HepG2 (cell line): ENCODE measurements around the gene C11orf24. TPM values are rescaled to one million over a fixed set of nuclear protein-coding genes. Genes with fewer than 3 reads are reported as not detected.

Experiments
- ATAC-seq: fragments of 200-7000 bp; cut with Tn5 transposase; 3 replicates; pipeline ENCODE4 v1.9.1; 2020; ENCODE audit warnings: mild to moderate bottlenecking, moderate library complexity
- BruUV-seq: library from RNA; stranded (reverse); fragments of 400-500 nt; replicated peaks from 2 replicates; lab custom pipeline; 2021; lab: Mats Ljungman, UMichigan
- CTCF ChIA-PET: fragments of 300-600 bp; formaldehyde crosslinking; extraction: SDS; loops from one replicate; lab custom pipeline; 2021; ENCODE audit warnings: low total read pairs, inconsistent platforms, low intra/inter-chr PET ratio; lab: Yijun Ruan, JAX
- POLR2A ChIA-PET: fragments of 350-600 bp; sonication (Branson Sonifier 250); formaldehyde crosslinking; loops from one replicate; lab custom pipeline; 2020; ENCODE audit warnings: antibody characterized with exemption, inconsistent platforms; lab: Yijun Ruan, JAX
- DNase-seq: peaks from one replicate; pipeline ENCODE4 v3.0.0-alpha.2; 2015; ENCODE audit warnings: low spot score
- FAIRE-seq: peaks from 3 replicates; lab custom pipeline; 2011; peaks lifted over from hg19 to GRCh38; lab: Jason Lieb, UNC
- H2AFZ ChIP-seq: one replicate; pipeline ENCODE4 v1.6.1; 2011; ENCODE audit warnings: low read length, inconsistent platforms
- H3K27ac ChIP-seq: fragments of 300-600 bp; 3 replicates; pipeline ENCODE4 v1.8.0; 2011; ENCODE audit warnings: mixed run types, mild to moderate bottlenecking, mixed read lengths, low read length, inconsistent platforms; ENCODE audit not compliant: insufficient read depth; ENCODE audit errors: extremely low read length
- H3K27me3 ChIP-seq, 2 experiments: fragments of 200-600 bp in 1 of 2; 2 replicates in 1 of 2; 3 replicates in 1 of 2; pipeline versions ENCODE4 v1.6.0 to v1.8.0; 2011; ENCODE audit warnings: low read length in 2 of 2, mild to moderate bottlenecking in 2 of 2, moderate library complexity in 2 of 2, inconsistent platforms in 1 of 2; ENCODE audit not compliant: insufficient read depth in 2 of 2, control insufficient read depth in 1 of 2
- H3K36me3 ChIP-seq, 2 experiments: fragments of 200-600 bp in 1 of 2; replicated peaks in 1 of 2; 2 replicates in 1 of 2; 3 replicates in 1 of 2; pipeline versions ENCODE4 v1.5.1 to v1.8.0; 2011; ENCODE audit warnings: low read length in 2 of 2, inconsistent platforms in 1 of 2; ENCODE audit not compliant: insufficient read depth in 2 of 2, control insufficient read depth in 1 of 2
- H3K4me1 ChIP-seq: 2 replicates; pipeline ENCODE4 v1.5.1; 2012; ENCODE audit warnings: low read length, inconsistent platforms; ENCODE audit not compliant: insufficient read depth
- H3K4me2 ChIP-seq: 2 replicates; pipeline ENCODE4 v1.6.0; 2011; ENCODE audit warnings: low read depth, low read length, inconsistent platforms
- H3K4me3 ChIP-seq, 3 experiments: fragments of 200-600 bp in 1 of 3; sonication (generic), shearing (Covaris generic) in 1 of 3; replicated peaks in 1 of 3; 2 replicates each; pipeline ENCODE4 v1.5.1; 2011 to 2016; ENCODE audit warnings: low read length in 3 of 3, inconsistent platforms in 2 of 3, low read depth in 2 of 3, mild to moderate bottlenecking in 2 of 3, control low read depth in 1 of 3, mixed read lengths in 1 of 3; ENCODE audit not compliant: insufficient read depth in 1 of 3
- H3K79me2 ChIP-seq: one replicate; pipeline ENCODE4 v1.6.1; 2011; ENCODE audit warnings: low read length, inconsistent platforms; ENCODE audit not compliant: insufficient read depth
- H3K9ac ChIP-seq: 2 replicates; pipeline ENCODE4 v1.6.0; 2011; ENCODE audit warnings: mild to moderate bottlenecking, low read depth, low read length, inconsistent platforms; ENCODE audit not compliant: insufficient read depth
- H3K9me3 ChIP-seq: 2 replicates; pipeline ENCODE4 v1.5.1; 2012; ENCODE audit warnings: mild to moderate bottlenecking, low read length
- H4K20me1 ChIP-seq: 2 replicates; pipeline ENCODE4 v1.6.0; 2011; ENCODE audit warnings: inconsistent platforms, mild to moderate bottlenecking, low read length, moderate library complexity; ENCODE audit not compliant: insufficient read depth
- BCLAF1 ChIP-seq: fragments of 450-650 bp; IDR thresholded peaks from 2 replicates; pipeline ENCODE4 v1.6.1; 2017; ENCODE audit warnings: mild to moderate bottlenecking
- GATAD1 ChIP-seq: IDR thresholded peaks from 2 replicates; pipeline ENCODE4 v1.6.1; 2016; ENCODE audit warnings: missing genetic modification reagents, missing compliant biosample characterization
- KDM1A ChIP-seq: IDR thresholded peaks from 2 replicates; pipeline ENCODE4 v1.6.1; 2016; ENCODE audit warnings: missing compliant biosample characterization
- PLSCR1 ChIP-seq: sonication (generic); formaldehyde crosslinking; IDR thresholded peaks from 2 replicates; pipeline ENCODE4 v1.5.0; 2020; ENCODE audit warnings: missing genetic modification reagents, mild to moderate bottlenecking, borderline replicate concordance
- ZBTB49 ChIP-seq: sonication (generic); formaldehyde crosslinking; IDR thresholded peaks from 2 replicates; pipeline ENCODE4 v1.4.0; 2020; ENCODE audit warnings: missing genetic modification reagents, borderline replicate concordance
- ZGPAT ChIP-seq: IDR thresholded peaks from 2 replicates; pipeline ENCODE4 v1.6.1; 2016; ENCODE audit warnings: mild to moderate bottlenecking
- ZNF121 ChIP-seq: sonication (generic); formaldehyde crosslinking; IDR thresholded peaks from 2 replicates; pipeline ENCODE4 v1.5.0; 2020; ENCODE audit warnings: mild to moderate bottlenecking, missing genetic modification reagents
- ZNF687 ChIP-seq: sonication (generic); formaldehyde crosslinking; IDR thresholded peaks from 2 replicates; pipeline ENCODE4 v1.5.1; 2020; ENCODE audit warnings: mild to moderate bottlenecking, missing genetic modification reagents, moderate library complexity
- ZNF770 ChIP-seq: sonication (generic); formaldehyde crosslinking; IDR thresholded peaks from 2 replicates; pipeline ENCODE4 v1.5.0; 2020; ENCODE audit warnings: mild to moderate bottlenecking, missing genetic modification reagents
- WGBS: methylation state at CpG from one replicate; pipeline ENCODE4 v1.1.6; 2017; ENCODE audit warnings: low lambda C conversion rate; 5-methylcytosine and 5-hydroxymethylcytosine counted together
- in situ Hi-C: cut with HindIII; loops from 2 replicates; pipeline ENCODE4 v1.10.0; 2017; ENCODE audit warnings: low pct_unique_long_range_greater_than_20kb; ENCODE audit not compliant: extremely low pct_ligation_motif_present
- intact Hi-C: fragments of 100-400 bp; cut with micrococcal nuclease; formaldehyde crosslinking; loops from one replicate; pipeline ENCODE4 v1.10.0; 2022; ENCODE audit not compliant: unreplicated experiment
- polyA plus RNA-seq, 8 experiments: library from polyadenylated mRNA; depleted of rRNA in 3 of 8; stranded (reverse) in 7 of 8; unstranded in 1 of 8; fragments of >200 nt; fragmentation: Illumina TruSeq in 4 of 8; extraction: Trizol in 4 of 8; gene quantifications; 2 replicates each; pipeline versions ENCODE4 v1.2.1 to v1.2.3, GENCODE V29; 2011 to 2016; ENCODE audit warnings: low read depth in 4 of 8, missing spikeins in 1 of 8, mixed read lengths in 1 of 8; ENCODE audit not compliant: insufficient read depth in 1 of 8
- total RNA-seq, 5 experiments: library from RNA; depleted of rRNA; stranded (reverse); fragments of >200 nt; fragmentation: Illumina TruSeq; extraction: Trizol; gene quantifications; 2 replicates each; pipeline ENCODE4 v1.2.3, GENCODE V29; 2016; ENCODE audit warnings: low read depth in 1 of 5

The C11orf24 gene
- total and polyA plus RNA-seq, 2 of the 13 experiments (the other 11 are each of a cell fraction or from before 2014, with no cell fraction given) = 52.9 to 55.5 TPM

- no peak for FAIRE-seq
- H3K9ac ChIP-seq = no peak overlapping the region
- H3K4me3 ChIP-seq = peak overlapping the region in 1 of 3 experiments; percentile 43; a peak in 1 of 6 replicates
- H2AFZ ChIP-seq = no peak overlapping the region
- no TSS peak for BruUV-seq
- H3K36me3 ChIP-seq = peaks cover 2 to 17% of the 10 kb centered on the region in 2 experiments; a peak in 3 of 5 replicates
- ATAC-seq = no peak
- H3K4me1 ChIP-seq = peaks cover 60% of the 10 kb centered on the region
- ChIA-PET CTCF (no interaction called here), POLR2A (interaction anchor here (0.8 to 1.8 kb wide), 4 partner anchors 12 to 86 kb away, joined by 3 to 14 read pairs (median 4); partner anchors contain the start of gene C11orf24)
- H3K9me3 ChIP-seq = no peaks in the 10 kb centered on the region
- DNase-seq = no peak
- 70% methylated on average over 2 of the region's 2 CpGs for WGBS
- peaks cover 31% of the 10 kb centered on the region for H3K79me2 ChIP-seq
- no peaks in the 10 kb centered on the region; a peak in 1 of 5 replicates for H3K27me3 ChIP-seq
- H4K20me1 ChIP-seq = no peaks in the 10 kb centered on the region
- in situ Hi-C loops = no loop called here
- H3K4me2 ChIP-seq = peak overlapping the region; percentile 51
- H3K27ac ChIP-seq = peak overlapping the region; percentile 64
- intact Hi-C loops = no loop called here
- TF ChIP-seq ZNF121 (CRISPR knock-in tag) (peak; percentile 70; the same call in 1 of the 2 replicates), ZGPAT (0 out of 2 replicates have a peak, but pooled peaks have one; percentile 5), ZNF687 (CRISPR knock-in tag) (no peak), KDM1A (CRISPR knock-in tag) (peak; percentile 51; the same call in 1 of the 2 replicates), GATAD1 (no peak), BCLAF1 (no peak), ZNF770 (CRISPR knock-in tag) (peak; percentile 80), ZBTB49 (CRISPR knock-in tag) (no peak), PLSCR1 (CRISPR knock-in tag) (no peak)
Measured at GRCh38 chr11:68303083-68303482, 31.3 kb upstream of the C11orf24 start.
